Smooth muscle cell (in vitro differentiated cells): ENCODE data around the gene BCL7A. TPM values are rescaled to one million over a fixed set of nuclear protein-coding genes. Genes with fewer than 3 reads are reported as not detected.
A peak's percentile ranks its signal among the peaks of the same experiment; 100 is the strongest.

Experiments used
- DNase-seq: peaks from one replicate; lab custom pipeline; 2025; ENCODE audit not compliant: unreplicated experiment; lab: John Stamatoyannopoulos, UW
- H2AFZ ChIP-seq: fragments of 200-600 bp; sonication (generic); 2 replicates; pipeline ENCODE4 v1.6.0; 2016; ENCODE audit warnings: antibody characterized with exemption, low read depth, mild to moderate bottlenecking
- H3F3A ChIP-seq: fragments of 200-600 bp; sonication (generic); 2 replicates; pipeline ENCODE4 v1.6.0; 2017; ENCODE audit warnings: antibody characterized with exemption, low read depth
- H3K27ac ChIP-seq: fragments of 200-600 bp; sonication (generic); 2 replicates; pipeline ENCODE4 v1.5.1; 2016; ENCODE audit warnings: low read depth, mild to moderate bottlenecking
- H3K27me3 ChIP-seq: fragments of 200-600 bp; sonication (generic); 2 replicates; pipeline ENCODE4 v1.6.1; 2016; ENCODE audit warnings: low read depth, mild to moderate bottlenecking
- H3K36me3 ChIP-seq: fragments of 200-600 bp; sonication (generic); 2 replicates; pipeline ENCODE4 v1.5.1; 2016; ENCODE audit warnings: low read depth
- H3K4me1 ChIP-seq: fragments of 200-600 bp; sonication (generic); 2 replicates; pipeline ENCODE4 v1.5.1; 2016; ENCODE audit warnings: low read depth
- H3K4me2 ChIP-seq: fragments of 200-600 bp; sonication (generic); 2 replicates; pipeline ENCODE4 v1.6.0; 2016; ENCODE audit warnings: mild to moderate bottlenecking
- H3K4me3 ChIP-seq: fragments of 200-600 bp; sonication (generic); 2 replicates; pipeline ENCODE4 v1.5.1; 2016; ENCODE audit warnings: mild to moderate bottlenecking
- H3K79me2 ChIP-seq: fragments of 200-600 bp; sonication (generic); 2 replicates; pipeline ENCODE4 v1.6.0; 2016; ENCODE audit warnings: low read depth, mild to moderate bottlenecking
- H3K9ac ChIP-seq: fragments of 200-600 bp; sonication (generic); 2 replicates; pipeline ENCODE4 v1.6.0; 2016; ENCODE audit warnings: low read depth
- H3K9me3 ChIP-seq: fragments of 200-600 bp; sonication (generic); replicated peaks from 2 replicates; pipeline ENCODE4 v1.5.1; 2016; ENCODE audit warnings: low read depth
- H4K20me1 ChIP-seq: fragments of 200-600 bp; sonication (generic); 2 replicates; pipeline ENCODE4 v1.6.0; 2016; ENCODE audit warnings: low read depth
- CTCF ChIP-seq: fragments of 200-600 bp; sonication (generic); IDR thresholded peaks from 2 replicates; pipeline ENCODE4 v1.5.1; 2017; ENCODE audit warnings: borderline replicate concordance, mild to moderate bottlenecking, antibody characterized with exemption; ENCODE audit not compliant: insufficient read depth, poor library complexity, severe bottlenecking
- WGBS: methylation state at CpG from one replicate; pipeline ENCODE4 v1.1.7; 2016; ENCODE audit warnings: low lambda C conversion rate; 5-methylcytosine and 5-hydroxymethylcytosine counted together
- polyA plus RNA-seq: library from polyadenylated mRNA; unstranded; fragments of >200 nt; fragmentation: Nextera tagmentation; extraction: Ambion mirVana; gene quantifications from 2 replicates; pipeline ENCODE4 v1.2.1, GENCODE V29; 2016
- total RNA-seq: library from RNA; depleted of rRNA; stranded (reverse); fragments of >200 nt; gene quantifications from 2 replicates; pipeline ENCODE4 v1.2.3, GENCODE V29; 2014

Gene BCL7A
- total and polyA plus RNA-seq, 2 experiments from 2014 or later: 2.7 to 3.0 TPM

GRCh38 chr12:122029620-122030423 is 8.1 kb downstream of the BCL7A start:
- no peaks in the 10 kb centered on the region for H3F3A ChIP-seq
- WGBS: 74% methylated on average over 28 of the region's 28 CpGs
- no peaks in the 10 kb centered on the region for H3K9me3 ChIP-seq
- no peak overlapping the region for H3K9ac ChIP-seq
- no peak for DNase-seq
- no peak for TF ChIP-seq CTCF
- H2AFZ ChIP-seq: no peak overlapping the region
- no peaks in the 10 kb centered on the region for H3K27me3 ChIP-seq
- H3K4me3 ChIP-seq: no peak overlapping the region
- peaks cover 7% of the 10 kb centered on the region for H4K20me1 ChIP-seq
- H3K4me1 ChIP-seq: no peaks in the 10 kb centered on the region
- no peaks in the 10 kb centered on the region for H3K79me2 ChIP-seq
- H3K36me3 ChIP-seq: no peaks in the 10 kb centered on the region
- H3K4me2 ChIP-seq: no peak overlapping the region
- H3K27ac ChIP-seq: no peak overlapping the region

GRCh38 chr12:122030424-122031035 is 8.8 kb downstream of the BCL7A start:
- no peak overlapping the region for H3K4me3 ChIP-seq
- no peaks in the 10 kb centered on the region for H3K27me3 ChIP-seq
- H3K27ac ChIP-seq: no peak overlapping the region
- H3F3A ChIP-seq: no peaks in the 10 kb centered on the region
- H3K79me2 ChIP-seq: no peaks in the 10 kb centered on the region
- H3K36me3 ChIP-seq: no peaks in the 10 kb centered on the region
- 96% methylated on average over 13 of the region's 13 CpGs for WGBS
- H3K9me3 ChIP-seq: no peaks in the 10 kb centered on the region
- TF ChIP-seq CTCF: no peak
- peaks cover 7% of the 10 kb centered on the region for H4K20me1 ChIP-seq
- H3K4me1 ChIP-seq: no peaks in the 10 kb centered on the region
- DNase-seq: no peak
- H2AFZ ChIP-seq: no peak overlapping the region
- H3K4me2 ChIP-seq: no peak overlapping the region
- no peak overlapping the region for H3K9ac ChIP-seq

- H3K9me3 ChIP-seq: no peaks in the 10 kb centered on the region
- H3K27me3 ChIP-seq: no peaks in the 10 kb centered on the region
- no peak overlapping the region for H3K9ac ChIP-seq
- H3K27ac ChIP-seq: no peak overlapping the region
- no peaks in the 10 kb centered on the region for H3K4me1 ChIP-seq
- H3K79me2 ChIP-seq: no peaks in the 10 kb centered on the region
- peaks cover 4% of the 10 kb centered on the region for H4K20me1 ChIP-seq
- peak; percentile 1 for DNase-seq
- TF ChIP-seq CTCF: peak; percentile 54
- no peak overlapping the region for H2AFZ ChIP-seq
- no peaks in the 10 kb centered on the region for H3F3A ChIP-seq
- no peak overlapping the region for H3K4me3 ChIP-seq
- 69% methylated on average over 20 of the region's 21 CpGs for WGBS
- H3K4me2 ChIP-seq: no peak overlapping the region
- H3K36me3 ChIP-seq: no peaks in the 10 kb centered on the region
Observed at GRCh38 chr12:122031342-122032216, 9.9 kb downstream of the BCL7A start.
